Measurements from ENCODE around the gene RRP1B. TPM values are rescaled to one million over a fixed set of nuclear protein-coding genes. Genes with fewer than 3 reads are reported as not detected.
"Not testable (repeated sequence)": the region's sequence is repeated elsewhere in the genome, so short reads cannot be mapped to it uniquely, and the experiment has no call there.

RRP1B gene
- total RNA-seq, 2 donors from 2014 or later = 11.0 to 22.1 TPM

- no peak for TF ChIP-seq CTCF (IDR thresholded peaks at IDR 0.05)
- intact Hi-C loops (cut with DNase I) = no loop called here
Observed at GRCh38 chr21:43648171-43648570, 11.2 kb upstream of the RRP1B start.

GRCh38 chr21:43651926-43652325 is 7.4 kb upstream of the RRP1B start:
- H3K9me3 ChIP-seq; H3K27ac ChIP-seq; H3K4me1 ChIP-seq; intact Hi-C loops (cut with DNase I); H3K27me3 ChIP-seq; DNase-seq; H3K36me3 ChIP-seq; H3K9ac ChIP-seq (ENCODE audit: low read depth in 2 of 2, low read length in 2 of 2); H3K4me3 ChIP-seq: not testable (repeated sequence)

More at GRCh38 chr21:43648171-43648570, 11.2 kb upstream of the RRP1B start:
- no peaks in the 10 kb centered on the region for H3K27me3 ChIP-seq
- no peaks in the 10 kb centered on the region for H3K9me3 ChIP-seq
- no peak overlapping the region for H3K9ac ChIP-seq (ENCODE audit: low read depth in 2 of 2, low read length in 2 of 2)
- H3K4me1 ChIP-seq = peaks cover 8% of the 10 kb centered on the region
- H3K4me3 ChIP-seq = no peak overlapping the region
- H3K36me3 ChIP-seq = no peaks in the 10 kb centered on the region
- H3K27ac ChIP-seq = no peak overlapping the region
- no peak for DNase-seq

- DNase-seq = no peak
- Histone ChIP-seq H3K4me1 (no peaks in the 10 kb centered on the region), H3K27me3 (no peaks in the 10 kb centered on the region), H3K36me3 (no peaks in the 10 kb centered on the region), H3K9ac (ENCODE audit: low read depth in 2 of 2, low read length in 2 of 2) (no peak overlapping the region), H3K4me3 (no peak overlapping the region), H3K27ac (no peak overlapping the region), H3K9me3 (no peaks in the 10 kb centered on the region)
- TF ChIP-seq CTCF (IDR thresholded peaks at IDR 0.05) = no peak
- intact Hi-C loops (cut with DNase I) = no loop called here
Observed at GRCh38 chr21:43652616-43653015, 6.7 kb upstream of the RRP1B start.

- Histone ChIP-seq H3K9ac (ENCODE audit: low read depth in 2 of 2, low read length in 2 of 2) (no peak overlapping the region), H3K4me1 (no peaks in the 10 kb centered on the region), H3K27me3 (no peaks in the 10 kb centered on the region), H3K27ac (no peak overlapping the region), H3K9me3 (no peaks in the 10 kb centered on the region), H3K36me3 (no peaks in the 10 kb centered on the region), H3K4me3 (no peak overlapping the region)
- no peak for TF ChIP-seq CTCF (IDR thresholded peaks at IDR 0.05)
- no peak for DNase-seq
- intact Hi-C loops (cut with DNase I) = no loop called here
Observed at GRCh38 chr21:43653626-43654025, 5.7 kb upstream of the RRP1B start.

- no peak overlapping the region for H3K27ac ChIP-seq
- no peaks in the 10 kb centered on the region for H3K36me3 ChIP-seq
- TF ChIP-seq CTCF (IDR thresholded peaks at IDR 0.05) = no peak
- no peaks in the 10 kb centered on the region for H3K27me3 ChIP-seq
- no peaks in the 10 kb centered on the region for H3K9me3 ChIP-seq
- DNase-seq = no peak
- no peaks in the 10 kb centered on the region for H3K4me1 ChIP-seq
- intact Hi-C loops (cut with DNase I) = no loop called here
- no peak overlapping the region for H3K4me3 ChIP-seq
- no peak overlapping the region for H3K9ac ChIP-seq (ENCODE audit: low read depth in 2 of 2, low read length in 2 of 2)
Observed at GRCh38 chr21:43654806-43655489, 4.4 kb upstream of the RRP1B start.

- peak; percentile 27 for DNase-seq
- Histone ChIP-seq H3K27me3 (no peaks in the 10 kb centered on the region), H3K4me1 (peaks cover 3% of the 10 kb centered on the region), H3K36me3 (no peaks in the 10 kb centered on the region), H3K27ac (no peak overlapping the region), H3K9me3 (no peaks in the 10 kb centered on the region), H3K9ac (ENCODE audit: low read depth in 2 of 2, low read length in 2 of 2) (no peak overlapping the region), H3K4me3 (no peak overlapping the region)
- TF ChIP-seq CTCF (IDR thresholded peaks at IDR 0.05) = no peak
- intact Hi-C loops (cut with DNase I) = no loop called here
Observed at GRCh38 chr21:43657355-43658087, 1.8 kb upstream of the RRP1B start.
